NCI-H774 (cell line): ENCODE measurements around the gene CKMT2.

Source experiments
- DNase-seq: peaks from one replicate; lab custom pipeline; 2025; lab: John Stamatoyannopoulos, UW

The CKMT2 gene

DNA sequence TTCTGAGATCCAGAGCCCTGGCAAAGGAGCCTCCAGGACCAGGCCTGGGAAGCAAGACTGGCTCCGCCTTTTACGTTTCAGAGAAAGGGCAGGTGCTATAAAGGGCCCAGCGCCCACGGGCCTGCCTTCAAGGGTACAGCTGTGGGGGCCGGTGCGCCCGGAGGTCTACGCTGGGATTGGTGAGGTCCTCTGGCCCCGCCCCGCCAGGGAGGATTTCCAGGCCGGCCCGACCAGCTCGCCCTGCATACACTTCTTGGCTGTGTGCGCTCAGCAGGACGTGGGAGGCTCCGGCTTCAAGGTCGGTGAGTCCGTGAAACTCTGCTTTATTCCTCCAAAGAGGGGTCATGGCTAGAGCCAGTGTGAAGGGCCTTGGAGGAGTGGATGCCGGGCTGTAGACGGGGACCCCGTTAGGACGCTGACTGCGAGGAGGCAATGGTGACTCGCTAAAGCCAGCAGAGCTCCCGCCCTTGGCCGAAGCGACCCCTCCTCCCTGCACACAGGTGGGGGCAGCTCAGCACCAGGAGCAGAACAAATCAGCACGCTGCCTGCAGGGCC lies at the start of gene CKMT2:
Gene CKMT2 (plus strand): TSS at position 243 of the 555 bp plus-strand sequence. CDS start 17,811 bp downstream, outside the sequence.
- no peak for DNase-seq

DNA sequence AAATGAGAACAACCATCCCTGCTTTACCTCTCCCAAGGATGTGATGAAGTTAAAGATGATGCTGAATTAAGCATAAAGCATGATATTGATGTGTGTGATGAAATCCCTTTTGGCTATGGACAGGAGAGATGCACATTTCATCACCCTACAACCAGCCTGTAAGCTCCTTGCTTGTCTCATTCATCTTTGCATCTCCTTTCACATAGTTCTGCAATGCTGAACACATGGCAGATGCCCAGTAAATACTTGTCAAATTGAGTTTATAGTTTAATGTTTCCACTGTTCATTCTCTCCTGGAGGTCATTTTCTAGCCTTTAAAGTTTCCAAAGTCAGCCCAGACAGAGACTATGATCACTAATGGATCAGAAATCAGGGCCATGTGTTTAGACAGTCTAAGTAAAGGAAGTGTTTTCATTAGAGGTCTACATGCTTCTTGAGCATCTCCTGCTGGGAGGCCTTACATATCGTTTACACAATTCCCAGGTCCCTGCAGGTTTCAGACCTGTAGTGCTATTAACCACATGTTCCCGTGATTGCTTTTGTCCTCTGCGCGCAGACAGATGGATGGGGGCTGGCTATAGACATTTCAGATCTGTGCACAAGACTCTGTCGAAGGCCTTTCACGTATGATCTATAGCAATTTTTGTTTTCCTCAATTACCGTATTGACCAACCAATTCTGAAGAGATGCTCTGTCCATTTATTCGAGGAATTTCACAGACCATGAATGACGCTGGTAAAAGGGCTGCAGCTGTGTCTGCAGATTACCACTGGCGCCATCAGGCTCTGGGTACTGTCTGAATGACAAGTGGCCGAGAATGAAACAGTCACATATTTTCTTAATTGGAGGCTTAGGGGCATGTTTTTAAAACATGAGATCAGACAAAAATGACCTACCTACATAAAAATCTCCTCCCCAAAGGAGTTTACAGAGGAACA lies 49.0 kb upstream of the CKMT2 start:
- peak; percentile 19 for DNase-seq

DNA sequence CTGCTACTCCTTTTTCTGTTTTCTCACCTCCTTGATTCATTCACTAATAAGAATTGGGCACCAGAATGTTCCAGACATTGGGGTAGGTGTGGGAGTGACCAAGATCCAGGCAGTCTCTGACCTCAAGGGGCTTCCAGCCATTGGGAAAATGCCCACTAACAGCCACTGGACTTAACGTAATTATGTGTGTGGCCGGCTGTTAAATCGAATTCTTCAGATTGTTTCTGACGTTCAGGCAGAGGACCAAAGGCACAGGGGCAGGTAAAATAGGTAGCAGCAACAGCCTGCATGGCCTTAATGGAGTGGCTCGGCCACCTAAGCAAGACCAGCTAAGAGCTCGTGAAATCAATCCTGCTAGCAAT lies 48.4 kb upstream of the CKMT2 start:
- DNase-seq: no peak

DNA sequence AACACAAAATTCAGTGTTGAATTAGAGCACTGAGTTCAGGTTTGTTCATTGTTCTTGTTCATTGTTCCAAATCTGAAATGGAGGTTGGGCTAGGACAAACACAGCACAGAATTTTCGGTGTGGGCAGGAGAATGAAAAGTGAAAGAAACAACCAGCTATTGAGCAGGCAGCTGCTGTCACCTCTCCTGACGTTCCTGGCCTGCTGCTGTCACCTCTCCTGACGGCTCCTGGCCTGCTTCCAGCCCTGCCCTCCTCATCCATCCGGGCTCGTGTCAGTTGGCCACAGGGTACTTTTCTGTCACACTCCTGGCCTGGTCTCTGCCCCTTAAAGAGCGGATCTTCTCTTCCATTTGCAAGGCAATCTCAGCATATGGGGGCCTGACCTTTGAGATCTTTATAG lies 45.2 kb upstream of the CKMT2 start:
- peak; percentile 33 for DNase-seq

DNA sequence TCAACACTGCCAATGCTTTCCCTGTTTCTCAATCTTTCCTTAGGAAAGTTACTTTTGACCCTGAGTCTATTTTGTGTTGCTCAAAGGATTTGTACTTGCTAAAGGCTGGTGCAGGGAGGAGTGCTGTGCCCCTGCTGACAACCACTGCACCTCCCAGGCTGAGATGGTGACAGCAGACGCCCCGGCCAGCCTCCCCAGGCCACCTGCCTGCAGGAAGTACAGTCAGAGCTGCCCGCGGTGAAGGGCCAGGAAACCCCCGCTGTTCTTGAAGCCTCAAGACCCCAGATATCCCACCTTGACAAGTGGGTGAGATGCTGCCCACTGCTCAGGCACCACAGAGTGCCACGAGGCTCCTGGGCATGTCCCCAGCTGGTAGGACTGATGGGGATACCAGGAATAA lies 44.2 kb upstream of the CKMT2 start:
- DNase-seq: no peak

DNA sequence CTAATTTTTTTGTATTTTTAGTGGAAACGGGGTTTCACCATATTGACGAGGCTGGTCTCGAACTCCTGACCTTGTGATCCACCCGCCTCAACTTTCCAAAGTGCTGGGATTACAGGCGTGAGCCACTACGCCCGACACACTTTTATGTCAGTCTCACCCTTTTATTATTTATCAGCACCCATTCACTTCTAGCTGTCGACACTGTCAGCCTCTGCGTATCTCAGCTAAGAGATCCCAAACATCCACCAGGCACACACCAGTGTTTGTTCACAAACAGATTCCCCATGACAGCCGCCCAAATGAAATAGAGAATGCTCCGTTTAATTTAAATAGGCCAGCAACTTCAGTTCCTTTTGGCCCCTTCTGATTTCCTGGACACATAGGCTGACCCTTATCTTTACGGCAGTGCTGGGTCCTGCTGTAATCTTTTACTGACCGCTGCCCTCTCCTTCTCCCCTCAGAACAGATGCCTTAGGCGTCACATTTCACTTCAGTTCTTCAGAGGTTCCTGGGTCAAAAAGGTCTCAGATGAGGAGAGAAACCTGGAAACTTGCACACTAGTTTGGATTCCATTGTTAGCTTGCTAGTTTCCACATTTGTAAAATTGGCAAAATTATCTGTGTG lies 43.1 kb upstream of the CKMT2 start:
- no peak for DNase-seq

DNA sequence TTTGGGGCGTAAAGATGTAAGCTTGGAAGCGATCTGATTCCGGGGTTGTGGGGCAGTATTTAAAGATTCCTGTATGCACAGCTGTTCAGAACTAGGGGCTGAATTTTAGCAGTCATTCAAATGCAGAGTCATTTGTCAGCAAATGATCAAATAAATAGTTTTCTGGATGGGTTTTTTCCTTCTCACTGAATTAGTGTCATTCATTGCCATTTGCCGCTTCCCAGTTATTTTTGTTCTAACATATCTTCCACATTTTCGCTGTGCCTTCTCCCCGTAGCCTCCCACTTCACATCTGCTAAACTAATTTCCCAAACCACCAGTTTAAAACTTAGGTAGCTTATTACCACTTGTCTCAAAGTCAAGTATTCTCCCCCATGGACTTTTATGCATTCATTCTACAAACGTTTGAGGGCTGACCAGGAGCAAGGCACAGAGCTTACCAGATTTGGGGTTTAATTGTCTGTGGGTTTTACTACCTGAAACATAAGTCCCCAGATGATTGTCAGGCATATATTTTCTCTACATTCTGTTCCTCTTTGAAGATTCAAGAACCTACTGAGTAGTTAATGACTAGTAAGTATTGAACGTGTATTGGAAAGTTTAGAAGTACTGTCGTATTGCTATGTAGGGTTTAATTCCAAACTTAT lies 41.3 kb upstream of the CKMT2 start:
- no peak for DNase-seq

DNA sequence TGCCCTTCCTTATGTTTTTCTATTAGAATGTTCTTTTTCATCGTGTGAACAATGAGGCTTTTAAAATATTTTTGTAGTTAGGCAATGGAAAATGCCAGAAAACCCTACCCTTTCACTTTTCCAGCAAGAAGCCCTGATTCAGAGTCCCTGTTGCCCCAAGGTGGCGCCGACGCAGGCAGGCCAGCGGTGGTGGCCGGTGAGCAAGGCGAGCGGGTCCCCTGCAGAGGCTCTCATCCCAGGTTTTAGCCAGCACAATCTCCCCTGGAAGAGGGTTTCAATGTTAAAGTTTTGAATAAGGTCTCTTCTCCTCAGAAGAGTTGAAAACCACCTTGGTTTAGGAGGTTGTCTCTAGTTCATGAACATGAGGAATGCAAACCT lies 40.8 kb upstream of the CKMT2 start:
- no peak for DNase-seq

DNA sequence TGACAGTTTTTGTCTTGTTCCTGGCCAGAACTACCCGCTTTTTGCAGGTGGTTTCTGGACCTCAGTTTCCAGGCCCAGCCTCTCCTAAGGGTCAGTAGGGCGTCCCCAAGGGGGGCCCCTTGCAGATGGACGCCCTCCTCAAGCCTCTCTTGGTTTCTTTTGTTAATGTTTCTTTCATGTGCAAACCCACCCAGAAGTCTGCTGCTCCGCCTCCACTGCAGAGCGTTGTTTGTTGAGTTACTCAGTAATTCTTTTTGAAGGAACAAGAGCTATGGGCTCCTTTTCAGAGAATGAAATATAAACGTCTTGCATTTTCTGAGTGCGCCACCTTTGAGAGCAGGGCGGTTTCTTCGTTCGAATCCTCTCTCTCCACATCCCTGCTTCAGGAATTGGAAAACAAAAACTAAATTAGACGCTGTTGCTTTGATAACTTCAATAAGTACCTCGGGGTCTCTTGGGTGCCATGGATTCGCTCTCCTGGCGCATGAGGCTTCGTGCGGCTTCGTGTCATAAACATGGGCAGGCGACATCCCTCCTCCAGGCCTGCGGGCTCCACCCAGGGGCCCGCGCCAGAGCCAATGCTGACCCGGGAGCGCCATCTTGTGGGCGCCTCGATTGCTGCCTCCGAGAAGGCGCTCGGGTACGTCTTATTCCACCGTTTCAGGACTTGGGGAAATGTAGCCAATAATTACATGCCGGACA lies 38.3 kb upstream of the CKMT2 start:
- DNase-seq: no peak

DNA sequence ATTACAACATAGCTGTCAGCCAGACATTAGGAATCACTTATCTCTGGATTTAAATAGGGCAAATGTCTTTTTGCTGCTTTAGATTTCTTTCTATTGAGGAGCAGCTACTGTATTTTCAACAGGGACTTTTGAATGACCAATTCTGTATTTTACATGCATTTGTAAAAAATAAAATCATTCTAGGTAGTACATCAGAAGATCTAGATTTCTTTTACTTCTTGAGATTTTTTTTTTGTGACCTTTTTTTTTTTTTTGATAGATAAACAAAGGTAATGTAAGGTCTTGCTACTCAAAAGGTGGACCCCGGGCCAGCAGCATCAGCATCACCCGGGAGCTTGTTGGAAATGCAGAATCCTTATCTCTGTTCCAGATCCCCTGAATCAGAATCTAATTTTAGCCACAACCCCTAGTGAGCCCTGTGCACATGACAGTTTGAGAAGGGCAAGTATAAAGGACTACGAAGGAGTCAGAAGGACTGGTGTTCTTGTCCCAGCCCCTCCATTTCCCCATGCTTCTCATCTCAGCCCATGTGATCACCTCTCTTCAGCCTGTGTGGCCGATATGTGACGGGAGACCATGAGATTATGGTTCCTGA lies 37.7 kb upstream of the CKMT2 start:
- no peak for DNase-seq

DNA sequence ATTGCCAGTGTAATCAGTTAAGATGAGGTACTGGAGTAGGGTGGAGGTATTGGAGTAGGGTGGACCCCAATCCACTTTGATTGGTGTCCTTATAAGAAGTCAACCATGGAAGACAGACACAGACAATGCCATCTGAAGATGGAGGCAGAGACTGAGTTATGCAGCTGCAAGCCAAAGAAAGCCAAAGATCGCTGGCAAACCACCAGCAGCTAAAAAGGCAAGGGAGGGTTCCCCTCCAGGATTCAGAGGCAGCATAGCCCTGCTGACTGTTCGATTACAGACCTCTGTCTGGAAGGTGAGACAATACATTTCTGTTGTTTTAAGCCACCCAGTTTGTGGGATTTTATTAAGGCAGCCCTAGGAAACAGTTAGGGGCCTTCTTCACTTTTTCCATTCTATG lies 30.5 kb upstream of the CKMT2 start:
- DNase-seq: no peak

DNA sequence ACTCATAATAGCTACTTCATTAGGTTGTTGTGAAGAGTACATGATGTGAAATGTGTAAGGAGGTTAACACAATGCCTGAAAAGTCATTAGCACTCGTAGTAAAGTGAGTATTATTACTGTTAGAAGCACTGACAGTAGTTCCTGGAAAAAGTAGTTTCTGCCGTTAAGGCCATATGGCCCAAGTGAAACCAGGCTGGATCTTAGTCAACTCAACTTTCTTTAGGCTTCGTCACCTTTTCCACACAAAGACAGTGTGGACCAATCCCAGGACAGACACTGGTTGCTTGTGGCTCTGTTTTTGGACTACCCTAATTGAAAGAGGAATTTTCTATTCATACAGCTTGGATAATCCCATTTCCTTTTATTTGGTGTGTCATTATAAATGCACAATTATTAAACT lies 29.4 kb upstream of the CKMT2 start:
- DNase-seq: no peak

DNA sequence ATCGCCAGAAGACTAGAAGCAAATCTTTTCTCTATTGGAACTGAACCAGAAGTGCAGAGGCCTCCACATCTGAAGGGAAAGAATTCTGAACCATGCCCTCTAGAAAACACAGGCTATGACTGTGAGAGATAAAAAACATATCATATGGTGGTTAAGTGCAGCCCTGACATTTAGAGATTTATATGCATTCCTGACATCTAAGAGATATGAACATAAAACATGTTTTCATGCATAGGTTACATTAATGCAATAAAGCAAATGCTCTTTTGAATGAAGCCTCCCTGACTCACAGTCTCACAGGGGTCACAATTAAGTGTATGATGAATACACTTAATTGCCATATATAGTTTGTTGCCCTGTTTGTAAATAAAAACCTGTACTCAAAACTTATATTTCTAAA lies 28.9 kb upstream of the CKMT2 start:
- DNase-seq: no peak

DNA sequence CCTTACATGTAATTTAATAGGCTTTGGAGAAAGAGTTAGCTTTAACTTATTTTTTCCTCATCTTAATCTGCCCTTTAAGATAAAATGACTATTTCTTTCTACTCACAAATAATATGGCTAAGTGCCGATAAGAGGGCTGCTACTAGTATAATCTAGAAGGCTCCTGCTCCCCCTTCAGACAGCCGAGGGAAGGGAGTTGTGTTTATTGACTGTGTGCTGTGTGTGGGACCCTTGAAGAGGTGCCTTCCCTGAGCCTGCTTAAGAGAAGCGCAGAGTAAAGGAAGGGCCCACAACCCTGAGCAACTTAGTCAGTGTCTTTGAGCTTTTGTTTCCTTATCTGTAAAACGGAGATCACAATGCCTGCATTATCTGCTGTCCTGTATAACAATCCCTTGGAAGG lies 28.1 kb upstream of the CKMT2 start:
- no peak for DNase-seq

DNA sequence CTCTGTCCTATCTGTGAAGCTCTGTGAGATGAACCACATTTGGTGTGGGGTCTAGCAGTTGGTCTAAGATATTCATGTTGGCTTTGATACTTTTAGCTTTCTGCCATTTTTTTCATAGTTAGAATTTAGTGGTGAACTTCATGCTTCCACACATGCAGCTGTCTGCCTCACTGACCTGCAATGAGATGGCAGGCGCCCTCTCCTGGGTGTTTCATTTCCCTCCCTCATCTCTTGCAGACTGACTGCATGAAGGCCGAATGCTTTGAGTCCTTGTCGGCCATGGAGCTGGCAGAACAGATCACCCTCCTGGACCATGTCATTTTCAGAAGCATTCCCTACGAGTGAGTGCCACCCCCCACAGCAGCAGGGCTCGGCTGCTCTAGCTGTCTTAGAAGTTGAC lies 26.1 kb upstream of the CKMT2 start:
- DNase-seq: no peak

DNA sequence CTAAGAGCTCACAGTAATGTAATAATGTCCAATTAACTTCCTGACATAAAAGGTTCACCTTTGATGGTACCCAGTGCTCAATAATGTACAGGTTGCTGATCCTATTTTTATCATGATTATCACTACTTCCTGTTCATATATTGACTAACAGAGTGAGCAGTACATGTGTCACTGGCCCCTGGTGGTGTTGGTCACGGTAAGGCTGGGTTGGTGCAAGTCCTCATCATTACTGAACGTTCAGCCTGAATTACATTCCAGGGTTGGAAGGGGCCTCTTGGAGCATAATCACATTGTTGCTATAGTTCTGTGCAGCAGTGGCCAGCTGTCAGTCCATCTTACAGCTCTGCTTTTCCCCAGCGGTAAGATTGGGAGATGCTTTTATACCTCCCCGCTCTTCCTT lies 24.2 kb upstream of the CKMT2 start:
- DNase-seq: no peak

DNA sequence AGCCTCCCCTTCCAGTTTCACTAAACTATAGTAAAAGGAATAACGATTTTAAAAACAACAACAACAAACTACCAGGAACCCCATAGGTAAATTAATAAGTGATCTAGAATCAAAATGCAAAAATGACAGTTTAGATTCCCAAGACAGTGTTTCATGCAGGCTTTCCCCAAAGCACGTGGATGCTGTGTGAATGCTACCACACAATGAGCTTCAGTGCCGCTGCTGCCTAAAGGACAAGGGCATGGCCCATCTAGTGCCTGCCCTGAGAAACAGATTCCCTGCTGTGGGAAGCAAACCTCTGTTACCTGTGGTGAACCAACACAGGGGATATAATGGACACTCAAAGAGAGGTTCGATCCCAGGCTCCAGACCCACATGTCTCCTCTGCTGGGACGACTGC lies 23.7 kb upstream of the CKMT2 start:
- no peak for DNase-seq

DNA sequence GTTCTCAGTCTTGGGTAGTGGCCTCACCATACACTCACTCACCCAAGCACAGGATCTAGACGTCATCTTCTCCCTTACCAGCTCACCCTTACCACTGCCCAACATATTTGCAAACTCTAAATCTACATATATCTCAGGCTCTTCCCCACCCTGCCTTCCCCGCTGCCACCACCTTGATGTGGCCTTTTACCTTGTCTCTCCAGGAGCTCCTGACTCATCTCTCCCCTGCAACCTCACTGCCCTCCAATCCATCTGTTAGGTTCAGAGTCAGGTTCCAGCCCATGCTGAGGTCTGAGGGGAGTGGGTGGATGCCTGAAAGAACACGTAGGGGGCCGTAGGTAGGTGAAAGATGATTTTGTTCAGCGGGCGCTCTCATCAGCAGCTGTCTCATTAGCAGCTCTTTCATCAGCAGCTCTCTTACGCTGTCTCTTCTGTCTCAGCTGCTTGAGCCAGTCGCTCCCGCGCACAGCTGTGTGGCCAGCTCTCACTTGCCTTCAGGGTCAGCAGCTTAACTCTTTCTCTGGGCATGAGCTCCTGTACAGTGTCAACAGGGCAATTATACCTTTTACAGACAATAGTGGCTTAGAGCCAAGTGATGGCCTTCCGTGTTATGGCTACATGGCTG lies 23.1 kb upstream of the CKMT2 start:
- no peak for DNase-seq

DNA sequence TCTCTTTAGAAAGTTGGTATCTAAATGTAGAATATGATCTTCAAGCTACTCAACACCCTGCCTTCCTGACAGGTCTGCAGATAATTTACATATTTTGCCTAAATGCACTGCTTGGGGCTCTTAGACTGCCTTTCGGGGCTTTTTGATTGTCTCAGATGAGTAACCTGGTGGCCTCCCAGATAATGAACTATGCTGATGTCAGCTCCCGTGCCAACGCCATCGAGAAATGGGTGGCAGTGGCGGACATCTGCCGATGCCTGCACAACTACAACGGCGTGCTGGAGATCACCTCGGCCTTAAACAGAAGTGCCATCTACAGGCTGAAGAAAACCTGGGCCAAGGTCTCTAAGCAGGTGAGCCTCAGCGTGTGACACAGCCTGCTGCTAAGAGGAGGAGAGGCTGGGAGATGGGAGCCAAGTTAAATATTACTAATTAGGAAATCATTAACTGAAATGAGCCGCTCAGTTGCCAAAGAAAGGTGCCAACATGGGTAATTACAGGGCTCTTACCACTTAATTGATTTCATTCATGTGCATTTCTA lies 20.8 kb upstream of the CKMT2 start:
- peak; percentile 82 for DNase-seq

DNA sequence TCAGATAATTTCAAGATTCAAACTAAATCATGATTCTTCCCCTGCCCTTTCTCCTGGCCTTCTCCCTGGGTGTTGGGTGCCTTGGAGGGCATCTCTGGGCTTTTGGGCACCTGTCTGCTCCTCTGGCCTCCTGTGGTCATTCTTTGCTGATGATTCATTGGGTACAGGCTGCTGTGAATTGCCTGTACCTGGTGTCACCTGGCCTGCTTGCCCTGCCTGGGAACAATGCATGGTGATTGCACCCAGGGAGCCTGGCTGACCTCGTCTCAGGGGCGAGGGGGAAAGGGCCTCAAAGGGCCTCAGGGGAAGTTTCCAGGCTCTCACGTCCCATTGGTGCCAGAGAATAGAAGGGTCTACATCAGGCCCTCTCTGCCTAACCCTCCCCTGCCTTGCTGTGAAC lies 20.1 kb upstream of the CKMT2 start:
- peak; percentile 81 for DNase-seq

DNA sequence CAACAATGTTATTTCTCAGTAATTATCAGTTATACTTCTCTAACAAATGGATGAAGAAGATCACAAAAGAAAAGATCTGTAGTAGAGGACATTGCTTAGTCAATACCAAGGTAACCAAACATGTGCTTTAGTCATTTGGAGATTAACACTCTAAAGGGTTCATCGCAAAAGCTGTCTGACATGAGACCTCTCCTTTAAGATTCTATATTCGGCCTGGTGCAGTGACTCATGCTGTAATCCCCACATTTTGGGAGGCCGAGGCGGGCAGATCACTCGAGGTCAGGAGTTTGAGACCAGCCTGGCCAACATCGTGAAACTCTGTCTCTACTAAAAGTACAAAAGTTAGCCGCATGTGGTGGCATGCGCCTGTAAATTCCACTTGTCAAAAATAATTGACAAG lies 18.3 kb upstream of the CKMT2 start:
- no peak for DNase-seq
